Measurements from ENCODE around the gene ANKDD1A.

ANKDD1A gene

DNA sequence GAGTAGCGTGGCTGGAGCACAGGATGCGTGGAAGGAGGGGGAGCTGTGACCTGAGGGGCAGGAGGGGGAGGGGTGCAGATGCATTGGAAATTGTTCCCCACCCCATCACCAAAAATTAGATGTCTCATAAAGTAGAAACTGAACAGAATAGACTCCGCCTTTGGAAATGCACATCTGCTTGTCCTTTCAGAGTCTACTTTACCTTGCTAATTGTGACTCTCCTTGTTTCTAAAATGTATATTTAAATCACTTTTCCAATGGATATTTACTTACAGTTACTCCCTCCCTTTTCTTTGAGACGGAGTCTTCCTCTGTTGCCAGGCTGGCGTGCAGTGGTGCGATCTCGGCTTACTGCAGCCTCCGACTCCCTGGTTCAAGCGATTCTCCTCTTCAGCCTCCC is 47.4 kb downstream of the ANKDD1A start:
- in situ Hi-C loops (cut with MboI; ENCODE audit: low sequenced_read_pairs) = no loop called here

DNA sequence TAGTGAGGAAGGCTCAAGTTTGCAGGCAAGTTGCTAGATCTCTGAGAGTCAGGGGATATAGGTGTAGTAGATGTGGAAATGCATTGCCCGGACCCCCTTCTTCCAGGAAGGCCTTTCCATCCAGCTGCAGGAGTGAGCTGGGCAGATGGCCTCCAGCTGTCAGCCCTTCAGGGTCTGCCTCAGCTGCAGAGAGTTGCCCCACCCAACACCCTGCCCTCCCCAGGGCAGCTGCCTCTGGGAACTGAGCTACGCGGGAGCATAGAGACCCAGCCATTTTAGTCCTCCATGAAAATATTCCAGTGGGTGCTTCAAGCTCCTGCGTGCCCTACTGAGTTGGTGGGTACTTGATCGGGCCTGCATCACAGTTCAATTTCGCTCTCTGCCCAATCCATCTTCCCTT is 48.5 kb downstream of the ANKDD1A start:
- in situ Hi-C loops (cut with MboI; ENCODE audit: low sequenced_read_pairs) = no loop called here

DNA sequence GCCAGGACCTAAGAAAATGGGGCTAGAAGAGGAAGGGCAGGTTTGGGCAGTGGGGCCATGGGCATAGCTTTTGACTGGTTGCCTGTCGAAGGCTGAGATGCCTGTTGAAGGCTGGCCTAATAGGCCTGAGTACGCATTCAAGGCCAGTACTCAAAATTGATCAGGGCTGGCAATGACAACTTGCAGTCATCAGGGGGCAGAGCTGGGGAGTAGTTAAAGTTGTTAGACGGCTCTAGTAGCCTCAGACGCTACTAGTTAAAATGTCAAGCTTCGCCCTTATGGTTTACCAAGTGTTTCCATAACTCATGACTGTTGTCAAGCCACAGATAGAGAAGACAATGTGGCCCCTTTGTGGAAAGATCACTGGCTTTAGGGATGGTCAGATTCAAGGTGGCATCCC is 49.3 kb downstream of the ANKDD1A start:
- in situ Hi-C loops (cut with MboI; ENCODE audit: low sequenced_read_pairs) = no loop called here

- in situ Hi-C loops (cut with MboI; ENCODE audit: low sequenced_read_pairs) = no loop called here
Observed at GRCh38 chr15:64969401-64969800, 57.7 kb downstream of the ANKDD1A start.

DNA sequence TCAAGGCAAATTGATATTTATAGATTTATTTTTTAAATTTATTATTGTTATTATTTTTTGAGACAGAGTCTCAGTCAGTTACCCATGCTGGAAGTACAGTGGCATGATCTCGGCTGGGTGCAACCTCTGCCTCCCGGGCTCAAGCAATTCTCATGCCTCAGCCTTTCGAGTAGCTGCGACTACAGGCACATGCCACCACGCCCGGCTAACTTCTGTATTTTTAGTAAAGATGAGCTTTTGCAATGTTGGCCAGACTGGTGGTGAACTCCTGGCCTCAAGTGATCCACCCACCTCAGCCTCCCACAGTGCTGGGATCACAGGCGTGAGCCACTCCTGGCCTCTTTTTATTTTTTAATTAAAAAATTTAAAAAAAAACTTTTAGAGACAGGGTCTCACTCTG is 59.0 kb downstream of the ANKDD1A start:
- in situ Hi-C loops (cut with MboI; ENCODE audit: low sequenced_read_pairs) = no loop called here

- in situ Hi-C loops (cut with MboI; ENCODE audit: low sequenced_read_pairs) = no loop called here
Observed at GRCh38 chr15:64975390-64975789, 63.7 kb downstream of the ANKDD1A start.

DNA sequence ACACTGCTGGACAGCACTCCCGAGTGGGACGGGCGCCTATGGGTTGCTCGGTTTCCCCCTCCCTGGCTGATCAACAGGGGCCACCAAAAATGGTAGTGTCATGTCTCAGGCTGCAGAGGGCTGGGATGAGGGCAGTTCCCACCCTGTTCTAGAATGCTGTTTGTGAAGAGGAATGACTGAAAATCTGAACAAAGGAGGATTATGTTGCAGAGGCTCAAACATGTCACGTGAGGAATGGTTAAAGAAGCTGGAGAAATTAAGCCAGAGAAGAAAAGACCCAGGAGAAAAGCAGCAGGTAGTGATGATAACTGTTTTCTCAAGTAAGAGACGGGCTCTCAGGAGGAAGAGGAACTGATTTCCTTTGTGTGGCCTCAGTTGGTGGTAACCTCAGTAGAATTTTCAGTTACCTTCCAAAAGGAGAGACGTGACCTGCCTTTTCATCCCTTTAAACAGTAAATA is 67.6 kb downstream of the ANKDD1A start:
- in situ Hi-C loops (cut with MboI; ENCODE audit: low sequenced_read_pairs) = no loop called here

- in situ Hi-C loops (cut with MboI; ENCODE audit: low sequenced_read_pairs) = no loop called here
Observed at GRCh38 chr15:64981812-64982431, 70.2 kb downstream of the ANKDD1A start.

GRCh38 chr15:64982472-64982871 is 70.8 kb downstream of the ANKDD1A start:
- in situ Hi-C loops (cut with MboI; ENCODE audit: low sequenced_read_pairs) = no loop called here

DNA sequence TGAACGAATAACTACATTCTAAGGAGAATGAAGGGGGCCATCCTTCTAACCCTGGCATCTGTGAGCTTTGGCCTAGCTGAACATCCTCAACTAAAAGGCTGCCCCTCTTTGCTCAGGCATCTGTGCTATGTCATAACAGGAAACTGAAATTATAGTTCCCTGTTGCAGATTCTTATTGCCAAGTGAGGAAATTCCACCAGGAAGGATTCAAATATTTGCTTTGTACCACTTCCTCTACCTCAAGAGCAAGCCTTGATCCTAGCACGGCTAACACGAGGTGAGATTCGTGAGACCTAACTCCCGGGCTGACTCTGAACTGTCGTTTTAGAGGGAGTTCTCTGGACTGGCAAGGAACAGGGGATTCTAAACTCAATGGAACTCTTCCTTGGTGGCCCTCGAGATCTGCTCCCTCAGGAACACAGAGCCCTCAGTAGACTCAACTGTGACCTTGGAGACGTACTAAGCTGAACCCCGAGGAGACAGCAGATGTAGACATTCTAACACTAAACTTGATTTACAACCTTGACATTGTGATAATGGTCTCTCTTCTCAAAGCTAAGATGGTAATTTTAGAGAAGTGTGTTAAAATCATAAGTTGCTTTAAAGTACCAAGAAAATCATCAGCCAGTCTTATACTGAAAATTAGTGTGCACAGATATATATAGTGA is 73.8 kb downstream of the ANKDD1A start:
- in situ Hi-C loops (cut with MboI; ENCODE audit: low sequenced_read_pairs) = no loop called here

GRCh38 chr15:64987136-64987535 is 75.4 kb downstream of the ANKDD1A start:
- in situ Hi-C loops (cut with MboI; ENCODE audit: low sequenced_read_pairs) = no loop called here

DNA sequence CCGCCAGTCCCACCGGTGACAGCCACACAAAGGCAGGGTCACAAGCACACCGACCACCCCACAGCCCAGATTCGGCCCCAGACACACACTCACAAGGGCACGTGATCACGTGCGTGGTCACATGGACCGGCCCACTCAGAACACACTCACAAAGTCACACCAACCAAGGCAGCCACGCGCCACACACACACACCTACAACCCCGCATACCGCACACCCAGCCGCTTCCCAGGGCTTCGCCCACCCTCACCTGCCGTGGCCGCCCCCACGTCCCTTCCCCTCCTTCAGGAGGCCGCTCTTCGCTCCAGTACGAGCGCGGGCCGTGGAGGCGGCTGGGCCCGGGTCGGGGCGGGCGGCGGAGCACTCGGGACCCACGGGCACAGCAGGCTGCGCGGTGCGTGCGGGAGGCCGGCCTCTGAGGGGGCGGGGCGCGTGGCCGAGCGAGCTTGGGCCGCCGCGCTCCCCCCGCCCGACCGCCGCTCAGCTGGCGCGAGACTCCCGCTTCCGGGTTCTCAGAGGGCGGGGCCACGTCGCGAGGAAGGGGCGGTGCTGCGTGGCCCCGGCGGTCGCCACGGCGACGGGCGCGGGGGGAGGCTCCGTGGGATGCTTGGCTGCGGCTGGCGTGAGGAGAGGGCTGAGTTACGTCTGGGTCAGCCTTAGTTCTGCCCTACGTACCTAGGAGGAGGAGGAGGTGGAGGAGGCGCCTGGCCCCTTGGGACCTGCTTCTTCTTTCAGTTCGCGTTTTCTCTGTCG is 77.9 kb downstream of the ANKDD1A start, which contains the start of gene SPG21:
TSS of gene SPG21 (minus strand) at position 499 of the 752 bp plus-strand sequence. CDS start 6,345 bp downstream, outside the sequence.
- in situ Hi-C loops (cut with MboI; ENCODE audit: low sequenced_read_pairs) = no loop called here

- in situ Hi-C loops (cut with MboI; ENCODE audit: low sequenced_read_pairs) = no loop called here
Observed at GRCh38 chr15:64990168-64990470, 78.4 kb downstream of the ANKDD1A start.

DNA sequence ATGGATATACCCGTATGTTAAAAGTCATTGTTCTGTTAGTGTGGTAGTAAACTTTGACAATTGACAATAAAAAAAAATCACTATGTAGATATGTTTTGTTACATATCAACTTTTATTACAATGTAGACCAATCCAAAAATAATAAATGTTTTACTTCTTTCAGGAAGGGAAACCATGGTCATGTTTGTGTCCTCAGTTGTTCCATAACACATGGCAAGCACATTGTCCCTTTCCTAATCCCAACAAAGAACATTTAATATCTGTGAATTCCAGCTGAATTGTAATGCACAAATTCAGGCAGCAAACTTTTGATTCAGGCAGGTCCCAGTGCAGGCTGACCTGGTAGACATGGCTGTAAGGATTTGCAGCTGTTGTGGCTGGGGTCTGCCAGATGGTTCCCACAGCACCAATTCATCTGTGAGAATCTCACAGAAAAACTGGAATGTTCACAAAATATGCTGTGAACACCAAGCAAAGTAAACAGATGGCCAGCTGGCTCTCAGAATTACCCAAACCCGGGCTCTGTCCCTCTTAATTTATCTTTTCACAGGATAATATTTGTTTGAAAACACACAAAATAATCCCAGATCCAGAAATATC is 79.9 kb downstream of the ANKDD1A start:
- in situ Hi-C loops (cut with MboI; ENCODE audit: low sequenced_read_pairs) = no loop called here

DNA sequence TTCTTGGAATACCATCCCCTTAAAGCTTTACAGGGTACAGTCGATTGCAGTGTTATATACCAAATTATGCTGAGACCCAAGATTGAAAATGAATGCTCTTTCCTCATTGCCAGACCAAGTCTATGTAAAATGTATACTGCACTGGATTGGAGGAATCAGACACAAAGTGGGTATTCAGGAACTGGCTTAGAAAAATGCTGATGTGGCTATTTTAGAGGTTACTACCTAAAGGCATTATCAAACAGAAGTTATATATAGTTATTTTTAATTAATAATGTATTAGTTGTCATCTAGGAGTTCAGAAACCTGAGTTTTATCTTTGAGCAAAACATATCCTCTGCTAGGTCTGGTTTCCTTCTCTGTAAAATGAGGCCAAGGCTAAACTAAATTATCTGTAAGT is 81.6 kb downstream of the ANKDD1A start:
- in situ Hi-C loops (cut with MboI; ENCODE audit: low sequenced_read_pairs) = no loop called here

- in situ Hi-C loops (cut with MboI; ENCODE audit: low sequenced_read_pairs) = no loop called here
Observed at GRCh38 chr15:64997066-64997465, 85.4 kb downstream of the ANKDD1A start.

DNA sequence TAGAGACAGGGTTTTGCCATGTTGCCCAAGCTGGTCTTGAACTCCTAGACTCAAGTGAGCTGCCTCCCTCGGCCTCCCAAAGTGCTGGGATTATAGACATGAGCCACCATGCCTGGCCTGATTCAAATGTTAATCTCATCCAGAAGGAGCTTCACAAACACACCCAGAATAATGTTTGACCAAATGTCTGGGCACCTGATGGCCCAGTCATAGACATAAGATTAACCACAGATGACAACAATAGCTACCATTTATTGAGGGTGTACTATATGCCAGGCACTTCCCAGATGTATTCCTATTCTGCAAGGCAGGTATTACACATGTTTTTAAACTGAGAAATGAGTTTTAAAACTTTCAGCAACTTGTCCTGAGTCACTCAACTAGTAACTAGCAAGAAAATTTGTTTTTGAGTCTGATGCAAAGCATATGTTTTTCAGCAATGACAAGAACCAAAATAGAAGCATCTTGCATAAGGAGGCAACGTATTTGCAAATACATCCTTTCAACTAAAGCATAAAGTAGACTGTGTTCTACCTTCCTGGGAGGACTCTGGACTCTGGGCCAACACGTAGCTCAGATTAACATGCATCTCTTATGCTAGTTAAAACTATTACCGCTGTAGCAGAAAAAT is 86.2 kb downstream of the ANKDD1A start:
- in situ Hi-C loops (cut with MboI; ENCODE audit: low sequenced_read_pairs) = no loop called here

GRCh38 chr15:65004993-65005392 is 93.3 kb downstream of the ANKDD1A start:
- in situ Hi-C loops (cut with MboI; ENCODE audit: low sequenced_read_pairs) = no loop called here

- in situ Hi-C loops (cut with MboI; ENCODE audit: low sequenced_read_pairs) = no loop called here
Observed at GRCh38 chr15:65006876-65007275, 95.2 kb downstream of the ANKDD1A start.

Measured in HL-60/S4 (cell line).